ENCODE data around the gene MRM2.

DNA sequence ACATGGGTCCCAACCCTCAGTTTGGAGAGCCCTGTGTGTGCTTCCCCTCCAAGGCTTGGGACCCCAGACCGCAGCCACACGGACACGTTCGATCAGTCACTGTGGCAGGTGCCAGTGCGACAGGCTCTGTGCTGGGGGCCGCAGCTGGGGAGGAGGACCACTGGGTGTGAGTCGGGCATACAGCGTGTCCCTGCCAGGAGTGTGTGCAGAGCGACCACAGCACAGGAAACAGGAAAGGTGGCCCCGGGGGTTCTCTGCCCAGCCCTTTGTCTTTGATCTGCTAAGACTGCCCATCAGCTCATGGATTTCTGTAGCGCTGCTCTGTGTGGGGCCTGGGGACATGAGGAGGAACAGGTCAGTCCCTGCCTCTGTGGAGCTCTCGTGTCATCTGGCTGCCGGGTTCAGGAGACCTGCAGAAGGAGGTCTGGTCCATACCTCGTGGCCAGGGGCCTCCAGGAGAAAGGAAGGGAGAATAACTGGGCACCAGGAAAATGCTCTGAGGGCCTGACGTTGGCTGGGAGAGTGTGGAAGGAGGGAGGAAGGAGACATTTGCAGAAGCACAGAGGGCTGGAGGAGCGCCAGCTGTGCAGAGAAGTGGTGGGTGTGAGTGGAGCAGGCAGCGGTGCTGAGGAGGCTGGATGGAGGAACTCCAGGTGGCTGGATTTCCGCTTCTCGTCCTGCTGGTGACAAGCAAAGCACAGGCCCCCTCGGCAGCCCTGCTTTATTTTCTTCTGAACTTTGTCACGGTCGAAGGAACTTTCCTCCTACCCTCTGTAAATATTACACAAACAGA, 4.1 kb upstream of the MRM2 start:
- TF ChIP-seq POLR2A (IDR thresholded peaks at IDR 0.05) = no peak
- TF ChIP-seq, protein P1, sequence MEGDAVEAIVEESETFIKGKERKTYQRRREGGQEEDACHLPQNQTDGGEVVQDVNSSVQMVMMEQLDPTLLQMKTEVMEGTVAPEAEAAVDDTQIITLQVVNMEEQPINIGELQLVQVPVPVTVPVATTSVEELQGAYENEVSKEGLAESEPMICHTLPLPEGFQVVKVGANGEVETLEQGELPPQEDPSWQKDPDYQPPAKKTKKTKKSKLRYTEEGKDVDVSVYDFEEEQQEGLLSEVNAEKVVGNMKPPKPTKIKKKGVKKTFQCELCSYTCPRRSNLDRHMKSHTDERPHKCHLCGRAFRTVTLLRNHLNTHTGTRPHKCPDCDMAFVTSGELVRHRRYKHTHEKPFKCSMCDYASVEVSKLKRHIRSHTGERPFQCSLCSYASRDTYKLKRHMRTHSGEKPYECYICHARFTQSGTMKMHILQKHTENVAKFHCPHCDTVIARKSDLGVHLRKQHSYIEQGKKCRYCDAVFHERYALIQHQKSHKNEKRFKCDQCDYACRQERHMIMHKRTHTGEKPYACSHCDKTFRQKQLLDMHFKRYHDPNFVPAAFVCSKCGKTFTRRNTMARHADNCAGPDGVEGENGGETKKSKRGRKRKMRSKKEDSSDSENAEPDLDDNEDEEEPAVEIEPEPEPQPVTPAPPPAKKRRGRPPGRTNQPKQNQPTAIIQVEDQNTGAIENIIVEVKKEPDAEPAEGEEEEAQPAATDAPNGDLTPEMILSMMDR (IDR thresholded peaks at IDR 0.05) = no peak

Measured in Peyer's patch (tissue), 4 donors.